GM21723 (cell line): ENCODE measurements around the gene RTN4R.
"Not testable (repeated sequence)": the region's sequence is repeated elsewhere in the genome, so short reads cannot be mapped to it uniquely, and the experiment has no call there.

Experiments
- ATAC-seq: cut with Tn5 transposase; IDR thresholded peaks from one replicate; pipeline ENCODE4 v1.9.1; 2021; ENCODE audit warnings: mild to moderate bottlenecking, moderate library complexity; ENCODE audit not compliant: unreplicated experiment

RTN4R gene

GRCh38 chr22:20268279-20269012 is at the start of gene RTN4R:
TSS of gene RTN4R (minus strand) at chr22:20268318. CDS start at chr22:20268092, 226 bp downstream.
- ATAC-seq: no peak

- ATAC-seq: not testable (repeated sequence)
Measured at GRCh38 chr22:20317402-20318042, 49.4 kb upstream of the RTN4R start.

DNA sequence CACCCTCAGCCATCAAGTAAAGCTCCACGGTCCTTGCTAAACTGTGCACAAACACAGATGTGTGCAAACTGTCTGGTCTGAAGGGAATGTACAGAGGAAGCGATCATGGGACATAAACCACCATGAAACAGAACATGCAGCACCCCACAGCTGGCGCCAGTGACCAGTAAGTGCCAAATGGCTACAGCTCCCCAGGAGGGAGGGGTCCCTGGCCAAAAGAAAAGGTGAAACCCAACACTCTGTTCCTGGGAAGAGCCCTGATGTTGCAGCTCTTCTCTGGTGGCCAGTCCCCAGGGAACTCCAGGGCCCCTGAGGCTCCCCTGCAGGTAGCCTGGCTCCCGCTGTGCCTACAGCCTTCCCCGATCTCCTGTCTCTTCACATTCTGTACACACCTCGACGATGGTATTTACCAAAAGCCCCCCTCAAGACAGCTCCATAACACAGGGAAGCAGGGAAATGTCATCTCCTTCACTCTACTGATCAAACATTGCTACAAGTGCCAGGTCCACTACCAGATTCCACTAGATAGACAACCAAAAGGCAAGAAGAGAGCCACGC is 48.8 kb upstream of the RTN4R start:
- no peak for ATAC-seq

- ATAC-seq: no peak
Measured at GRCh38 chr22:20316217-20316843, 48.2 kb upstream of the RTN4R start.

- no peak for ATAC-seq
Measured at GRCh38 chr22:20315337-20316216, 47.5 kb upstream of the RTN4R start.

GRCh38 chr22:20314741-20315336 is 46.7 kb upstream of the RTN4R start:
- ATAC-seq: not testable (repeated sequence)

- ATAC-seq: not testable (repeated sequence)
Measured at GRCh38 chr22:20314206-20314605, 46.1 kb upstream of the RTN4R start.

DNA sequence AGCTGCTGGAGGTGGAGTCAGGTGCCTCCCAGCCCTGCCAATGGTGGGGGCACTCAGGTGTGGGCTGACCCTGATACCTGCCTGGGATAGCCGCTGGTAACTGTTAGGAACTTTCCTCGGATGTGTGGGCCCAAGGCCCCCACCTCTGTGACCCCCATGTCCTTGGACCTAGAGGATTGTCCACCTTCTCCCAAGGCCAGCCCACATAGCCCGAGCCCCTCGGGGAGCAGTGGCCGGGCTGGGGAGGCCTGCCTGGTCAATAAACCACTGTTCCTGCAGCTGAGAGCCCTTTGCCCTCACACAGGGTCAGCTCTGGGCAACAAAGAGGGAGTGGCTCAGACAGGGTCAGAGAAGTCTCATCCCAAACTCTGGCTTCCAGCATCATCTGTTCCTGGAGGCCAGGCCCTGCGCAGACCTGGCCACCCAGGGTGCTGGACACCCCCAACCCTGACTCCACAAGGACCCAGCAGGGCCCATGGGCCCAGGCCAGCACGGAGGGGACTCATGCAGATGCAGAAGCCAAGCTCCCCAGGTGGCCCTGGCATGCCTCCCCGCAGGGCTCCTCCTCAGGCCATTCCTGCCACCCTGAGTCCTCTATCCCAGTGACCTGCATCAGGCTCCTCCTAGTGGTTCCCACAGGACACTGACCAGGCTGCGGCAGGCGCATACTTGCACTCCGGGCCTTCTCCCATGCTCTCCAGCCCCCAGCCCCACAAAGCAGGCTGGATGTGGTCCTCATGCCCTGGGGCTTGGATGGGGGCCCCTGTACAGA is 45.4 kb upstream of the RTN4R start:
- ATAC-seq: not testable (repeated sequence)

DNA sequence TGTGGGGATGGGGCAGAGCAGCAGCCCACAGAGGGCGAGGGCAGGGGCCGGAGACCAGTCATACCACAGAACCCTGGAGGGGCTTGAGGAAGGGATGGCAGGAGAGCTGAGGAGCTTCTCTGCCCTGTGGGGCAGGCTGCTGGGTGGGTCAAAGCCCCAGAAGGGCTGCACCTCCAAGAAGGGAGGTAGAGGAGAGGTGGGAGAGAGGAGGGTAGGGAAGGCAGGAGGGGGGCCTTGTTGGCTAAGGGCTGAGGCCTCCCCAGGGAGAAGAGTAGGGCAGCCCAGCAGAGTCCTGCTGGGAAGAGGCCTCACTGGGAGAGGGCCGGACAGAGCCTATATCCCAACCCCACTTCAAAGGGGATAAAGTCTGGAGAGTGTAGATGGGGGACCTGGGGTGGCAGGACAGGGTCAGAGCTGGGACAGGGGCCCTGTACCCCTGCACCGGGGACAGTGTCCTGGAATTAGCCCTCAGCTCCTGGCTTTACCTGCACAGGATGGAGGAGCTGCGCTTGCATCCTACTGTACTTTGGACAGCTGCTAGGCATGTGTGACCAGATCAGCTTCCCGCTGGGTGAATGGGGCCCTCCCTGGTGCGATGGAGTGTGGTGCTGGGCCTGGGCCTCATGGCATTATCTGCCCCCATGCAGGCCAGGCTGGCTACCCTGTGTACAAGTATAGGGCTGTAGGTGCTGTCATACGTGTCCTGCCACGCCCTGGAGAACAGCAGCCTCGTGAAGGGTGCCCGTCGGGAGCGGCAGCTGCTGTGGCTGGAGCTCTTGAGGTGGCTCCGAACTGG is 44.5 kb upstream of the RTN4R start:
- no peak for ATAC-seq

DNA sequence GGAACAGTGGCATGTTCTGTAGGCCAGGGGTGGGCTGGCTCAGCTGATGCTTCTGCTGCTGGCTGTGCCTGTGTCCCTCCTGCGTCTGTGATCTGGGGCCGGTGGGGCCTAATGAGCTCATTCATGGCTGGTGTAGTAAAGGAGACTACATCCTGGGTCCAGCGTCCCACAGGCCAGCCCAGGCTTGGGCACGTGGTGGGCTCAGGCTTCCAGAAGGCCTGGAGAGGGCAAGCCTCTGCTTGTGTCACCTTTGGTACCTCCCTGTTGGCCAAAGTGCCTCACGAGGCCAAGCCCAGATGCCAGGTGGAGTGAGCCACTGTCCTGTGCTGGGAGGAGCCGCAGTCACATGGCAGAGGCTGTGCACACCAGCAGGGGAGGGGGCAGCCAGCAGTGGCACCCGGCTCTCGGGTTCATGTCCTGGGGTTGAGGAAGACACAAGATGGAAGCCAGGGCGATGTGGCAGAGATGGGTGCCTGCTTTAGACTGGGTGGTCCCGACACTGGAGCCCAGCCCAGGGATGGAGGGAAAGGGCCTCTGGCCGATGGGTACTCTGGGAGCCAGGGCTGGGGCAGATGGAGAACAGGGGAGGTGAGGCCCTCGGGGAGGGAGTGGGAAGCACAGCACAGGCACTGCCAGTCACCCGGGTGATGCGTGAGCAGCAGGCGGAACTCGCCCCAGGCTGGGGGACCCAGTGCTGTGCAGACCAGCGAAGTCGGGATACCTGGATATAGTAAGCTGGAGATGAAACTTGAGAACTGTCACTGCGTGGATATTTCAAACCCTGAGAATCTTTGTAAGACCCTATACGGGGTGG is 43.3 kb upstream of the RTN4R start:
- not testable (repeated sequence) for ATAC-seq

DNA sequence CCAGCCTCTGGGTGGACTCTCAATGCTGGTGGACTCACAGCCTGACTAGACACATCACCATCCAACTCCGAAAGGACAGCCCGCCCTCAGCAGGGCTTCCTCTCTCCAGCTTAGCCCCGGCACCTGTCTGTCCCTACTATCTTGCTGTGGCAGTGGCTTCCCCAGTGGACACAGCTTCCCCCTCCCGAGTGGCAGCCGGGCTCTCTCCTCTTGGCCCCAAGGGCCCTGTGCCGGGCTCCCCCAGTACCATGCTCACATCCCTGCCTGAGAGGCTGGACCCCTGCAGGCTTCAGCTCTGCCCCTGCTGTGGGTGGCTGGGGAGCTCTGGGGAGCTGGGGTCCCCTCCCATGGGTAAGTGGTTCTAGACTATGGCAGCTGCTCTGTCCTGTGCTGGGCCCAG is 42.7 kb upstream of the RTN4R start:
- not testable (repeated sequence) for ATAC-seq

- not testable (repeated sequence) for ATAC-seq
Measured at GRCh38 chr22:20310180-20310579, 42.1 kb upstream of the RTN4R start.

GRCh38 chr22:20308806-20309650 is 40.9 kb upstream of the RTN4R start:
- not testable (repeated sequence) for ATAC-seq

GRCh38 chr22:20307448-20308447 is 39.6 kb upstream of the RTN4R start:
- ATAC-seq: not testable (repeated sequence)

- not testable (repeated sequence) for ATAC-seq
Measured at GRCh38 chr22:20306646-20307447, 38.7 kb upstream of the RTN4R start.
